Measurements from ENCODE around the gene OR6Q1. TPM values are rescaled to one million over a fixed set of nuclear protein-coding genes. Genes with fewer than 3 reads are reported as not detected.

Gene OR6Q1
- total and polyA plus RNA-seq, 4 donors, result not detected

- 50 to 60% methylated on average over 5 of the region's 5 CpGs for WGBS, 2 donors
- no peaks in the 10 kb centered on the region for H3K36me3 ChIP-seq (ENCODE audit: control insufficient read depth in 4 of 4, insufficient read depth in 4 of 4, low read length in 4 of 4)
- H3K9me3 ChIP-seq (ENCODE audit: control insufficient read depth in 4 of 4, insufficient read depth in 3 of 4, low read length in 3 of 4), result no peaks in the 10 kb centered on the region
- no peak for TF ChIP-seq CTCF (IDR thresholded peaks at IDR 0.05; ENCODE audit: control extremely low read depth, extremely low read depth)
- H3K27ac ChIP-seq (ENCODE audit: low read depth in 1 of 2, low read length in 1 of 2), result peak within 1 kb of the TSS; percentile 68 to 86
- DNase-seq (peak in 1 of 3 donors; percentile 21), ATAC-seq (ENCODE audit: insufficient read depth, low FRiP score) (no peak)
- peaks cover 4 to 28% (median 8%) of the 10 kb centered on the region in 5 donors for H3K4me1 ChIP-seq (ENCODE audit: control insufficient read depth in 5 of 5, insufficient read depth in 5 of 5, low read length in 5 of 5)
- no peak within 1 kb of the TSS for H3K9ac ChIP-seq (ENCODE audit: insufficient read depth in 1 of 2, low read length in 2 of 2)
- H3K27me3 ChIP-seq (ENCODE audit: control insufficient read depth in 3 of 3, insufficient read depth in 3 of 3, low read length in 2 of 3), result no peaks in the 10 kb centered on the region
- no peak within 1 kb of the TSS for H3K4me3 ChIP-seq
These were observed 7.3 kb upstream of the OR6Q1 start, which contains the start of gene OR9Q1 for GRCh38 chr11:58023435-58023931. OR9Q1 (plus strand) TSS chr11:58023881; CDS start chr11:58179445, 155,564 bp downstream.

- TF ChIP-seq CTCF (IDR thresholded peaks at IDR 0.05; ENCODE audit: control extremely low read depth, extremely low read depth), result no peak
- Histone ChIP-seq H3K27me3 (ENCODE audit: control insufficient read depth in 3 of 3, insufficient read depth in 3 of 3, low read length in 2 of 3) (no peaks in the 10 kb centered on the region), H3K9ac (ENCODE audit: insufficient read depth in 1 of 2, low read length in 2 of 2) (no peak overlapping the region), H3K4me3 (no peak overlapping the region), H3K27ac (ENCODE audit: low read depth in 1 of 2, low read length in 1 of 2) (peak overlapping the region in 1 of 2 donors; percentile 39), H3K4me1 (ENCODE audit: control insufficient read depth in 5 of 5, insufficient read depth in 5 of 5, low read length in 5 of 5) (peaks cover 4 to 40% (median 9%) of the 10 kb centered on the region in 5 donors), H3K9me3 (ENCODE audit: control insufficient read depth in 4 of 4, insufficient read depth in 3 of 4, low read length in 3 of 4) (no peaks in the 10 kb centered on the region), H3K36me3 (ENCODE audit: control insufficient read depth in 4 of 4, insufficient read depth in 4 of 4, low read length in 4 of 4) (no peaks in the 10 kb centered on the region)
- DNase-seq (peak; percentile 56 to 89 (median 66)), ATAC-seq (ENCODE audit: insufficient read depth, low FRiP score) (no peak)
- WGBS, 2 donors, result 30 to 42% methylated on average over 8 of the region's 8 CpGs
These were observed 6.1 kb upstream of the OR6Q1 start for GRCh38 chr11:58024601-58025091.

- peaks cover 4 to 41% (median 12%) of the 10 kb centered on the region in 5 donors for H3K4me1 ChIP-seq (ENCODE audit: control insufficient read depth in 5 of 5, insufficient read depth in 5 of 5, low read length in 5 of 5)
- peaks cover 0 to 2% (median 0%) of the 10 kb centered on the region in 4 donors for H3K9me3 ChIP-seq (ENCODE audit: control insufficient read depth in 4 of 4, insufficient read depth in 3 of 4, low read length in 3 of 4)
- H3K36me3 ChIP-seq (ENCODE audit: control insufficient read depth in 4 of 4, insufficient read depth in 4 of 4, low read length in 4 of 4), result no peaks in the 10 kb centered on the region
- no peak overlapping the region for H3K4me3 ChIP-seq
- no peak overlapping the region for H3K27ac ChIP-seq (ENCODE audit: low read depth in 1 of 2, low read length in 1 of 2)
- WGBS, 2 donors, result 65 to 69% methylated on average over 4 of the region's 4 CpGs
- H3K9ac ChIP-seq (ENCODE audit: insufficient read depth in 1 of 2, low read length in 2 of 2), result no peak overlapping the region
- TF ChIP-seq CTCF (IDR thresholded peaks at IDR 0.05; ENCODE audit: control extremely low read depth, extremely low read depth), result no peak
- DNase-seq (no peak), ATAC-seq (ENCODE audit: insufficient read depth, low FRiP score) (no peak)
- no peaks in the 10 kb centered on the region for H3K27me3 ChIP-seq (ENCODE audit: control insufficient read depth in 3 of 3, insufficient read depth in 3 of 3, low read length in 2 of 3)
These were observed 3.4 kb upstream of the OR6Q1 start for GRCh38 chr11:58027341-58027740.
